Endodermal cell (in vitro differentiated cells): ENCODE data around the gene ELL. TPM values are rescaled to one million over a fixed set of nuclear protein-coding genes. Genes with fewer than 3 reads are reported as not detected.

Experiments used
- DNase-seq: peaks from one replicate; pipeline ENCODE4 v3.0.0-alpha.2; 2017
- H3K27ac ChIP-seq: 2 replicates; pipeline ENCODE4 v1.5.1; 2013; ENCODE audit warnings: mild to moderate bottlenecking, low read depth, low read length, moderate library complexity
- H3K27me3 ChIP-seq: 2 replicates; pipeline ENCODE4 v1.6.1; 2013; ENCODE audit warnings: mild to moderate bottlenecking, low read length, moderate library complexity; ENCODE audit not compliant: insufficient read depth, control insufficient read depth, poor library complexity, severe bottlenecking
- H3K36me3 ChIP-seq: 2 replicates; pipeline ENCODE4 v1.7.0; 2013; ENCODE audit warnings: mild to moderate bottlenecking, low read length, moderate library complexity; ENCODE audit not compliant: control insufficient read depth, insufficient read depth
- H3K4me1 ChIP-seq: one replicate; pipeline ENCODE4 v1.7.0; 2013; ENCODE audit warnings: low read length; ENCODE audit not compliant: control insufficient read depth, insufficient read depth
- H3K4me3 ChIP-seq: 2 replicates; pipeline ENCODE4 v1.5.1; 2013; ENCODE audit warnings: mild to moderate bottlenecking, low read length, moderate library complexity
- H3K9ac ChIP-seq: 2 replicates; pipeline ENCODE4 v1.6.1; 2013; ENCODE audit warnings: mild to moderate bottlenecking, low read length, moderate library complexity; ENCODE audit not compliant: poor library complexity, severe bottlenecking; ENCODE audit errors: extremely low read depth
- H3K9me3 ChIP-seq: 2 replicates; pipeline ENCODE4 v1.6.1; 2013; ENCODE audit warnings: mild to moderate bottlenecking, low read length, moderate library complexity; ENCODE audit not compliant: control insufficient read depth
- H3K27ac Mint-ChIP-seq: 2 replicates; pipeline ENCODE4 v1.8.0; 2020; ENCODE audit warnings: mixed read lengths
- H3K27me3 Mint-ChIP-seq: 2 replicates; pipeline ENCODE4 v1.8.0; 2021; ENCODE audit warnings: mild to moderate bottlenecking, mixed read lengths; ENCODE audit not compliant: insufficient read depth
- H3K36me3 Mint-ChIP-seq: 2 replicates; pipeline ENCODE4 v1.8.0; 2020; ENCODE audit warnings: low read depth, mixed read lengths
- H3K4me1 Mint-ChIP-seq: 2 replicates; pipeline ENCODE4 v1.8.0; 2020; ENCODE audit warnings: mixed read lengths
- H3K4me3 Mint-ChIP-seq: 2 replicates; pipeline ENCODE4 v1.8.0; 2020; ENCODE audit warnings: mild to moderate bottlenecking, moderate library complexity, mixed read lengths
- H3K9me3 Mint-ChIP-seq: 2 replicates; pipeline ENCODE4 v1.8.0; 2020; ENCODE audit warnings: mild to moderate bottlenecking, mixed read lengths
- CTCF ChIP-seq: fragments of 200-600 bp; sonication (generic); conservative IDR thresholded peaks from 2 replicates; pipeline ENCODE4 v1.5.0; 2021; ENCODE audit warnings: antibody characterized with exemption, mild to moderate bottlenecking
- WGBS, 2 experiments: methylation state at CpG; one replicate each; pipeline versions ENCODE4 v1.1.5 to v1.1.7; 2013; ENCODE audit warnings: missing lambda C conversion rate in 2 of 2, mixed read lengths in 1 of 2; ENCODE audit not compliant: insufficient coverage in 1 of 2, insufficient read length in 1 of 2; 5-methylcytosine and 5-hydroxymethylcytosine counted together
- total RNA-seq, 2 donors: library from RNA; stranded (reverse); fragmentation: NEBNext Ultra II Directional in 1 of 2; extraction: Animal tissue kit (Norgen Biotek cat#: 25700) in 1 of 2; gene quantifications; 2 replicates in 1 of 2; 3 replicates in 1 of 2; pipeline ENCODE4 v1.2.1, GENCODE V29; 2021

ELL gene
- total RNA-seq, 2 donors from 2014 or later: 10.9 to 15.4 TPM

GRCh38 chr19:18470787-18471186 is 51.1 kb downstream of the ELL start:
- Mint-ChIP-seq H3K4me3 (no peak overlapping the region), H3K4me1 (peaks cover 9% of the 10 kb centered on the region), H3K27ac (peak overlapping the region; percentile 76), H3K9me3 (no peaks in the 10 kb centered on the region), H3K36me3 (no peaks in the 10 kb centered on the region), H3K27me3 (no peaks in the 10 kb centered on the region)
- H3K36me3 ChIP-seq: peaks cover 3% of the 10 kb centered on the region
- no peaks in the 10 kb centered on the region for H3K4me1 ChIP-seq
- 67 to 72% methylated on average over 1 to 2 of the region's 2 CpGs for WGBS, 2 experiments
- H3K9ac ChIP-seq: no peak overlapping the region
- TF ChIP-seq CTCF: no peak
- H3K4me3 ChIP-seq: no peak overlapping the region
- H3K9me3 ChIP-seq: no peaks in the 10 kb centered on the region
- no peaks in the 10 kb centered on the region for H3K27me3 ChIP-seq
- no peak for DNase-seq
- no peak overlapping the region for H3K27ac ChIP-seq

- TF ChIP-seq CTCF: peak; percentile 94
- 78 to 79% methylated on average over 11 to 28 of the region's 28 CpGs for WGBS, 2 experiments
Observed at GRCh38 chr19:18469069-18469846, 52.6 kb downstream of the ELL start.

GRCh38 chr19:18468517-18468916 is 53.4 kb downstream of the ELL start:
- 83% methylated on average over 3 of the region's 3 CpGs; no CpG with 5 or more reads in 1 of the 2 experiments for WGBS, 2 experiments

More at GRCh38 chr19:18469069-18469846, 52.6 kb downstream of the ELL start:
- H3K4me3 Mint-ChIP-seq: no peak overlapping the region
- no peaks in the 10 kb centered on the region for H3K27me3 Mint-ChIP-seq
- H3K9me3 Mint-ChIP-seq: no peaks in the 10 kb centered on the region
- Histone ChIP-seq H3K4me3 (no peak overlapping the region), H3K36me3 (peaks cover 3% of the 10 kb centered on the region), H3K9me3 (no peaks in the 10 kb centered on the region), H3K27me3 (no peaks in the 10 kb centered on the region), H3K4me1 (no peaks in the 10 kb centered on the region), H3K9ac (peak overlapping the region; percentile 34), H3K27ac (no peak overlapping the region)
- DNase-seq: peak; percentile 93
- peaks cover 9% of the 10 kb centered on the region for H3K4me1 Mint-ChIP-seq
- peak overlapping the region; percentile 92 for H3K27ac Mint-ChIP-seq
- H3K36me3 Mint-ChIP-seq: peaks cover 9% of the 10 kb centered on the region

More at GRCh38 chr19:18468517-18468916, 53.4 kb downstream of the ELL start:
- Mint-ChIP-seq H3K36me3 (peaks cover 14% of the 10 kb centered on the region), H3K27ac (no peak overlapping the region), H3K27me3 (no peaks in the 10 kb centered on the region), H3K9me3 (no peaks in the 10 kb centered on the region), H3K4me1 (peaks cover 9% of the 10 kb centered on the region), H3K4me3 (no peak overlapping the region)
- Histone ChIP-seq H3K36me3 (peaks cover 3% of the 10 kb centered on the region), H3K27me3 (no peaks in the 10 kb centered on the region), H3K27ac (no peak overlapping the region), H3K9me3 (no peaks in the 10 kb centered on the region), H3K4me1 (no peaks in the 10 kb centered on the region), H3K4me3 (no peak overlapping the region), H3K9ac (no peak overlapping the region)
- no peak for TF ChIP-seq CTCF
- DNase-seq: no peak
